Neural cell (in vitro differentiated cells): ENCODE results near the gene ARHGEF38. TPM values are rescaled to one million over a fixed set of nuclear protein-coding genes. Genes with fewer than 3 reads are reported as not detected.

Source experiments
- H2AFZ ChIP-seq: fragments of 200-600, 300-800 bp; sonication (generic), shearing (Covaris generic); 2 replicates; pipeline ENCODE4 v1.6.0; 2014; ENCODE audit warnings: low read depth, mild to moderate bottlenecking, antibody characterized with exemption, low read length, moderate library complexity
- H3F3A ChIP-seq: fragments of 200-600 bp; shearing (Covaris generic); 2 replicates; pipeline ENCODE4 v1.6.1; 2016; ENCODE audit warnings: mild to moderate bottlenecking, moderate library complexity, mixed read lengths, antibody characterized with exemption, low read length; ENCODE audit not compliant: insufficient read depth, poor library complexity, severe bottlenecking
- H3K27ac ChIP-seq: fragments of 200-600, 300-800 bp; sonication (generic), shearing (Covaris generic); 2 replicates; pipeline ENCODE4 v1.5.1; 2014; ENCODE audit warnings: mild to moderate bottlenecking, low read length, moderate library complexity
- H3K27me3 ChIP-seq: fragments of 300-800, 200-600 bp; sonication (generic), shearing (Covaris generic); 2 replicates; pipeline ENCODE4 v1.6.0; 2014; ENCODE audit warnings: mild to moderate bottlenecking, low read depth, low read length, moderate library complexity; ENCODE audit not compliant: insufficient read depth
- H3K36me3 ChIP-seq: fragments of 300-800, 200-600 bp; sonication (generic), shearing (Covaris generic); 2 replicates; pipeline ENCODE4 v1.5.1; 2014; ENCODE audit warnings: mild to moderate bottlenecking, antibody characterized with exemption, low read length, moderate library complexity; ENCODE audit not compliant: insufficient read depth
- H3K4me2 ChIP-seq: fragments of 300-800, 200-600 bp; sonication (generic), shearing (Covaris generic); 2 replicates; pipeline ENCODE4 v1.6.0; 2014; ENCODE audit warnings: mild to moderate bottlenecking, low read length
- H3K4me3 ChIP-seq: fragments of 300-800, 200-600 bp; sonication (generic), shearing (Covaris generic); 2 replicates; pipeline ENCODE4 v1.5.1; 2014; ENCODE audit warnings: mild to moderate bottlenecking, low read length, moderate library complexity
- H3K79me2 ChIP-seq: fragments of 200-600 bp; shearing (Covaris generic); replicated peaks from 2 replicates; pipeline ENCODE4 v1.6.0; 2014; ENCODE audit warnings: mild to moderate bottlenecking, low read length, moderate library complexity; ENCODE audit not compliant: insufficient read depth
- H3K9ac ChIP-seq: fragments of 300-800, 200-600 bp; sonication (generic), shearing (Covaris generic); 2 replicates; pipeline ENCODE4 v1.6.1; 2016; ENCODE audit warnings: mild to moderate bottlenecking, low read length, mixed read lengths
- H3K9me2 ChIP-seq: fragments of 200-600 bp; shearing (Covaris generic); 2 replicates; pipeline ENCODE4 v1.6.1; 2016; ENCODE audit warnings: mild to moderate bottlenecking, low read length, mixed read lengths; ENCODE audit not compliant: insufficient read depth
- H3K9me3 ChIP-seq: fragments of 200-600, 300-800 bp; sonication (generic), shearing (Covaris generic); 2 replicates; pipeline ENCODE4 v1.6.1; 2016; ENCODE audit warnings: mild to moderate bottlenecking, mixed run types, low read length, moderate library complexity, mixed read lengths
- H4K20me1 ChIP-seq: fragments of 200-600 bp; shearing (Covaris generic); 2 replicates; pipeline ENCODE4 v1.6.1; 2016; ENCODE audit warnings: mild to moderate bottlenecking, mixed run types; ENCODE audit not compliant: insufficient read depth
- EP300 ChIP-seq: fragments of 450-650 bp; conservative IDR thresholded peaks from 2 replicates; pipeline ENCODE4 v1.6.1; 2014; ENCODE audit warnings: antibody characterized with exemption, mild to moderate bottlenecking, moderate library complexity; ENCODE audit not compliant: poor library complexity, severe bottlenecking
- EZH2 ChIP-seq: fragments of 200-600, 300-800 bp; shearing (Covaris generic), sonication (generic); IDR thresholded peaks from 2 replicates; pipeline ENCODE4 v1.6.1; 2014; ENCODE audit warnings: antibody characterized with exemption, low read length, borderline replicate concordance, mild to moderate bottlenecking; ENCODE audit not compliant: insufficient read depth, poor library complexity, severe bottlenecking
- MXI1 ChIP-seq: fragments of 450-650 bp; conservative IDR thresholded peaks from 2 replicates; pipeline ENCODE4 v1.6.1; 2014; ENCODE audit warnings: antibody characterized with exemption, mild to moderate bottlenecking; ENCODE audit not compliant: poor library complexity, severe bottlenecking
- POLR2AphosphoS5 ChIP-seq: IDR thresholded peaks from 2 replicates; pipeline ENCODE4 v1.6.1; 2012
- RAD21 ChIP-seq: fragments of 450-650 bp; conservative IDR thresholded peaks from 2 replicates; pipeline ENCODE4 v1.6.1; 2014; ENCODE audit warnings: antibody characterized with exemption, mild to moderate bottlenecking, moderate library complexity
- SMC3 ChIP-seq: fragments of 450-650 bp; conservative IDR thresholded peaks from 2 replicates; pipeline ENCODE4 v1.6.1; 2014; ENCODE audit warnings: antibody characterized with exemption, mild to moderate bottlenecking, moderate library complexity; ENCODE audit not compliant: poor library complexity
- TAF1 ChIP-seq: IDR thresholded peaks from 2 replicates; pipeline ENCODE4 v1.6.1; 2012; ENCODE audit warnings: low read depth
- polyA plus RNA-seq: library from polyadenylated mRNA; depleted of rRNA; stranded (reverse); fragments of >200 nt; gene quantifications from 2 replicates; pipeline ENCODE4 v1.2.3, GENCODE V29; 2014
- TF ChIP-seq, protein P1 (sequence below): fragments of 450-650 bp; IDR thresholded peaks from 2 replicates; pipeline ENCODE4 v1.5.1; 2014; ENCODE audit warnings: antibody characterized with exemption, mild to moderate bottlenecking, moderate library complexity; ENCODE audit not compliant: poor library complexity, severe bottlenecking
- TF ChIP-seq, protein P2 (sequence below): IDR thresholded peaks from 2 replicates; pipeline ENCODE4 v1.6.1; 2012; ENCODE audit warnings: borderline replicate concordance

ARHGEF38 gene
- polyA plus RNA-seq, 1 donor from 2014 or later: not detected

- no peaks in the 10 kb centered on the region for H3K9me3 ChIP-seq
- H3K9me2 ChIP-seq: no peaks in the 10 kb centered on the region
- no peaks in the 10 kb centered on the region for H3K27me3 ChIP-seq
- H3K79me2 ChIP-seq: no peaks in the 10 kb centered on the region
- TF ChIP-seq EZH2 (no peak), MXI1 (no peak), POLR2AphosphoS5 (no peak), TAF1 (no peak), RAD21 (no peak), SMC3 (no peak), EP300 (no peak)
- TF ChIP-seq, protein P1, sequence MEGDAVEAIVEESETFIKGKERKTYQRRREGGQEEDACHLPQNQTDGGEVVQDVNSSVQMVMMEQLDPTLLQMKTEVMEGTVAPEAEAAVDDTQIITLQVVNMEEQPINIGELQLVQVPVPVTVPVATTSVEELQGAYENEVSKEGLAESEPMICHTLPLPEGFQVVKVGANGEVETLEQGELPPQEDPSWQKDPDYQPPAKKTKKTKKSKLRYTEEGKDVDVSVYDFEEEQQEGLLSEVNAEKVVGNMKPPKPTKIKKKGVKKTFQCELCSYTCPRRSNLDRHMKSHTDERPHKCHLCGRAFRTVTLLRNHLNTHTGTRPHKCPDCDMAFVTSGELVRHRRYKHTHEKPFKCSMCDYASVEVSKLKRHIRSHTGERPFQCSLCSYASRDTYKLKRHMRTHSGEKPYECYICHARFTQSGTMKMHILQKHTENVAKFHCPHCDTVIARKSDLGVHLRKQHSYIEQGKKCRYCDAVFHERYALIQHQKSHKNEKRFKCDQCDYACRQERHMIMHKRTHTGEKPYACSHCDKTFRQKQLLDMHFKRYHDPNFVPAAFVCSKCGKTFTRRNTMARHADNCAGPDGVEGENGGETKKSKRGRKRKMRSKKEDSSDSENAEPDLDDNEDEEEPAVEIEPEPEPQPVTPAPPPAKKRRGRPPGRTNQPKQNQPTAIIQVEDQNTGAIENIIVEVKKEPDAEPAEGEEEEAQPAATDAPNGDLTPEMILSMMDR: no peak
- TF ChIP-seq, protein P2, sequence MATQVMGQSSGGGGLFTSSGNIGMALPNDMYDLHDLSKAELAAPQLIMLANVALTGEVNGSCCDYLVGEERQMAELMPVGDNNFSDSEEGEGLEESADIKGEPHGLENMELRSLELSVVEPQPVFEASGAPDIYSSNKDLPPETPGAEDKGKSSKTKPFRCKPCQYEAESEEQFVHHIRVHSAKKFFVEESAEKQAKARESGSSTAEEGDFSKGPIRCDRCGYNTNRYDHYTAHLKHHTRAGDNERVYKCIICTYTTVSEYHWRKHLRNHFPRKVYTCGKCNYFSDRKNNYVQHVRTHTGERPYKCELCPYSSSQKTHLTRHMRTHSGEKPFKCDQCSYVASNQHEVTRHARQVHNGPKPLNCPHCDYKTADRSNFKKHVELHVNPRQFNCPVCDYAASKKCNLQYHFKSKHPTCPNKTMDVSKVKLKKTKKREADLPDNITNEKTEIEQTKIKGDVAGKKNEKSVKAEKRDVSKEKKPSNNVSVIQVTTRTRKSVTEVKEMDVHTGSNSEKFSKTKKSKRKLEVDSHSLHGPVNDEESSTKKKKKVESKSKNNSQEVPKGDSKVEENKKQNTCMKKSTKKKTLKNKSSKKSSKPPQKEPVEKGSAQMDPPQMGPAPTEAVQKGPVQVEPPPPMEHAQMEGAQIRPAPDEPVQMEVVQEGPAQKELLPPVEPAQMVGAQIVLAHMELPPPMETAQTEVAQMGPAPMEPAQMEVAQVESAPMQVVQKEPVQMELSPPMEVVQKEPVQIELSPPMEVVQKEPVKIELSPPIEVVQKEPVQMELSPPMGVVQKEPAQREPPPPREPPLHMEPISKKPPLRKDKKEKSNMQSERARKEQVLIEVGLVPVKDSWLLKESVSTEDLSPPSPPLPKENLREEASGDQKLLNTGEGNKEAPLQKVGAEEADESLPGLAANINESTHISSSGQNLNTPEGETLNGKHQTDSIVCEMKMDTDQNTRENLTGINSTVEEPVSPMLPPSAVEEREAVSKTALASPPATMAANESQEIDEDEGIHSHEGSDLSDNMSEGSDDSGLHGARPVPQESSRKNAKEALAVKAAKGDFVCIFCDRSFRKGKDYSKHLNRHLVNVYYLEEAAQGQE: no peak
- no peak overlapping the region for H3K9ac ChIP-seq
- H4K20me1 ChIP-seq: no peaks in the 10 kb centered on the region
- no peaks in the 10 kb centered on the region for H3K36me3 ChIP-seq
- H3F3A ChIP-seq: no peaks in the 10 kb centered on the region
- H3K27ac ChIP-seq: no peak overlapping the region
- H2AFZ ChIP-seq: no peak overlapping the region
- H3K4me2 ChIP-seq: no peak overlapping the region
- no peak overlapping the region for H3K4me3 ChIP-seq
Observed at GRCh38 chr4:105637408-105638176, 85.2 kb downstream of the ARHGEF38 start.

DNA sequence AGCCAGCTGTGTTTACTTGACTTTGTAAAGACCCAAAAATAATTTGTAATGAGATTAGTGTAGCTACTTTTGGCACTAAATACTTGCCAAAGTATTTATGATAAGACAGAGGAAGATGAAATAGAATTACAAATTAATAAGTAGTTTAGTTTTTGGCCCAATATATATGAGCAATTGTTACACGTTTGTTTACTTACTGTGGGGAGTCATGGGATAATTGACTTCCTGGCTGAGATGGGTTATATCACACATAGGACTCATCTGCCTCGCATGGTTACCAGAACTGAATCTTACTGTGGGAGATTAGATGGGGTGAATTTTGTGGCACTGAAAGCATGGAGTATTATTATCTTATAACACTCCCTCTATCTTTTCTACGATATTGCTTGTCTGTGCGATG, 89.4 kb downstream of the ARHGEF38 start:
- Histone ChIP-seq H3K79me2 (no peaks in the 10 kb centered on the region), H3K9ac (no peak overlapping the region), H3K27me3 (no peaks in the 10 kb centered on the region), H2AFZ (no peak overlapping the region), H3F3A (no peaks in the 10 kb centered on the region), H3K9me3 (no peaks in the 10 kb centered on the region), H3K9me2 (no peaks in the 10 kb centered on the region), H3K4me2 (no peak overlapping the region), H4K20me1 (no peaks in the 10 kb centered on the region), H3K36me3 (no peaks in the 10 kb centered on the region), H3K27ac (no peak overlapping the region), H3K4me3 (no peak overlapping the region)
- no peak for TF ChIP-seq RAD21
- no peak for TF ChIP-seq MXI1
- no peak for TF ChIP-seq SMC3
